Measurements from ENCODE around the gene CACNA1E. TPM values are rescaled to one million over a fixed set of nuclear protein-coding genes. Genes with fewer than 3 reads are reported as not detected.

CACNA1E gene
- total RNA-seq = under 1 TPM in 1 of 2 donors, not detected in 1; under 0.01 TPM

DNA sequence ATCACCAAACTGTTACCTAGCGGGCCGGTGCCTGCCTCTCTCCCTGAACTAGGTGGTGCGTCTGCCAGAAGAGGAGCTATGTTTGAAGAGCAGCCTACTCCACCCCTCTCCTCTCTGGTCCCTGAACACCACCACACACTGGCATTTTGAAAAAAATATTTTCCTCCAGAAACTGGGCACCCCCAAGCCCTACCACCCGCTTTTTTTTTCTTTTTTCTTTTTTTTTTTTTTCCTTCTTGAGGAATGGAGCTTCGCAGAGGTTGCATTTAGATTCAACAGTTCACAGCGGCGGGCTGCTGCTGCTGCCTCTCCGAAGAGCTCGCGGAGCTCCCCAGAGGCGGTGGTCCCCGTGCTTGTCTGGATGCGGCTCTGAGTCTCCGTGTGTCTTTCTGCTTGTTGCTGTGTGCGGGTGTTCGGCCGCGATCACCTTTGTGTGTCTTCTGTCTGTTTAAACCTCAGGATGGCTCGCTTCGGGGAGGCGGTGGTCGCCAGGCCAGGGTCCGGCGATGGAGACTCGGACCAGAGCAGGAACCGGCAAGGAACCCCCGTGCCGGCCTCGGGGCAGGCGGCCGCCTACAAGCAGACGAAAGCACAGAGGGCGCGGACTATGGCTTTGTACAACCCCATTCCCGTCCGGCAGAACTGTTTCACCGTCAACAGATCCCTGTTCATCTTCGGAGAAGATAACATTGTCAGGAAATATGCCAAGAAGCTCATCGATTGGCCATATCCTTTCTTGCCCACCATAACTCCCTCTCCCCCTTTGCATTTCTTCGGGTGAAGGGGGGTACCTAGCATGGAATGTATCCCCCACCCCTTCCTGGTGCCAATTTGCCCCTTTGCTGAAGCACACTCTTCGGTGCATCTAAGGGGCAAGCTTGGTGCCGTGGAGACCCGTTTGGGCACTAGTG lies at the start of gene CACNA1E:
TSS of gene CACNA1E (plus strand) at position 233 of the 911 bp plus-strand sequence. CDS start at position 461, 228 bp downstream.

Small RNA genes lying within 50 kb of the gene (small RNA-seq; reads per million reads assigned to genes)
- gene RF00017 (0 reads per million in 2 donors), gene RNA5SP70 (0 to 0.06 reads per million in 2 donors)
